GM18873 (cell line): ENCODE results near the gene EPHA6.
"Not testable (repeated sequence)": the region's sequence is repeated elsewhere in the genome, so short reads cannot be mapped to it uniquely, and the experiment has no call there.

Source experiments
- ATAC-seq: cut with Tn5 transposase; IDR thresholded peaks from one replicate; pipeline ENCODE4 v1.9.1; 2021; ENCODE audit warnings: mild to moderate bottlenecking, moderate library complexity, moderate number of reproducible peaks; ENCODE audit not compliant: unreplicated experiment, low FRiP score

Gene EPHA6

GRCh38 chr3:97009427-97010019 is 195.1 kb downstream of the EPHA6 start:
- no peak for ATAC-seq

GRCh38 chr3:97010881-97011657 is 196.7 kb downstream of the EPHA6 start:
- ATAC-seq = no peak

GRCh38 chr3:97021778-97022177 is 207.4 kb downstream of the EPHA6 start:
- ATAC-seq = no peak

- not testable (repeated sequence) for ATAC-seq
Observed at GRCh38 chr3:97025612-97026011, 211.2 kb downstream of the EPHA6 start.

GRCh38 chr3:97029972-97030371 is 215.6 kb downstream of the EPHA6 start:
- ATAC-seq = no peak

GRCh38 chr3:97037294-97037943 is 223.0 kb downstream of the EPHA6 start:
- no peak for ATAC-seq

GRCh38 chr3:97043411-97043810 is 229.0 kb downstream of the EPHA6 start:
- ATAC-seq = no peak

GRCh38 chr3:97057365-97057764 is 243.0 kb downstream of the EPHA6 start:
- ATAC-seq = no peak

- ATAC-seq = no peak
Observed at GRCh38 chr3:97059168-97059567, 244.8 kb downstream of the EPHA6 start.

- no peak for ATAC-seq
Observed at GRCh38 chr3:97066531-97066930, 252.1 kb downstream of the EPHA6 start.

- ATAC-seq = no peak
Observed at GRCh38 chr3:97070302-97070701, 255.9 kb downstream of the EPHA6 start.

- ATAC-seq = no peak
Observed at GRCh38 chr3:97074546-97074945, 260.2 kb downstream of the EPHA6 start.

- ATAC-seq = no peak
Observed at GRCh38 chr3:97076673-97077072, 262.3 kb downstream of the EPHA6 start.

- no peak for ATAC-seq
Observed at GRCh38 chr3:97089621-97090020, 275.2 kb downstream of the EPHA6 start.

GRCh38 chr3:97102641-97103040 is 288.2 kb downstream of the EPHA6 start:
- no peak for ATAC-seq

GRCh38 chr3:97105989-97106651 is 291.7 kb downstream of the EPHA6 start:
- ATAC-seq = no peak

GRCh38 chr3:97106652-97106989 is 292.2 kb downstream of the EPHA6 start:
- ATAC-seq = no peak

- no peak for ATAC-seq
Observed at GRCh38 chr3:97108136-97108535, 293.7 kb downstream of the EPHA6 start.

GRCh38 chr3:97111244-97111643 is 296.9 kb downstream of the EPHA6 start:
- ATAC-seq = no peak

GRCh38 chr3:97121386-97121785 is 307.0 kb downstream of the EPHA6 start:
- no peak for ATAC-seq

- no peak for ATAC-seq
Observed at GRCh38 chr3:97125902-97126499, 311.6 kb downstream of the EPHA6 start.
